Activated naive CD8-positive, alpha-beta T cell (primary cell): ENCODE results near the gene OR51S1.
"Not testable (repeated sequence)": the region's sequence is repeated elsewhere in the genome, so short reads cannot be mapped to it uniquely, and the experiment has no call there.

Experiments
- H3K27ac Mint-ChIP-seq: one replicate; pipeline ENCODE4 v1.8.0; 2021; ENCODE audit warnings: mixed read lengths
- H3K27me3 Mint-ChIP-seq: one replicate; pipeline ENCODE4 v1.8.0; 2021; ENCODE audit warnings: mixed read lengths
- H3K36me3 Mint-ChIP-seq: one replicate; pipeline ENCODE4 v1.8.0; 2021; ENCODE audit warnings: mixed read lengths
- H3K4me1 Mint-ChIP-seq: one replicate; pipeline ENCODE4 v1.8.0; 2021; ENCODE audit warnings: low read depth, mixed read lengths
- H3K4me3 Mint-ChIP-seq: one replicate; pipeline ENCODE4 v1.8.0; 2021; ENCODE audit warnings: mild to moderate bottlenecking, mixed read lengths
- H3K9me3 Mint-ChIP-seq: one replicate; pipeline ENCODE4 v1.8.0; 2021; ENCODE audit warnings: low read depth, mixed read lengths

The OR51S1 gene

GRCh38 chr11:4839851-4840549, 9.0 kb downstream of the OR51S1 start:
- H3K27ac Mint-ChIP-seq = no peak overlapping the region

GRCh38 chr11:4830909-4831308, 18.1 kb downstream of the OR51S1 start:
- H3K27me3 Mint-ChIP-seq = no peaks in the 10 kb centered on the region
- H3K9me3 Mint-ChIP-seq = no peaks in the 10 kb centered on the region
- no peak overlapping the region for H3K4me3 Mint-ChIP-seq
- no peaks in the 10 kb centered on the region for H3K36me3 Mint-ChIP-seq
- H3K4me1 Mint-ChIP-seq = no peaks in the 10 kb centered on the region
- H3K27ac Mint-ChIP-seq = no peak overlapping the region

More at GRCh38 chr11:4839851-4840549, 9.0 kb downstream of the OR51S1 start:
- H3K4me3 Mint-ChIP-seq = no peak overlapping the region
- no peaks in the 10 kb centered on the region for H3K36me3 Mint-ChIP-seq
- H3K27me3 Mint-ChIP-seq = peaks cover 2% of the 10 kb centered on the region
- no peaks in the 10 kb centered on the region for H3K4me1 Mint-ChIP-seq
- no peaks in the 10 kb centered on the region for H3K9me3 Mint-ChIP-seq

- H3K27ac Mint-ChIP-seq = no peak overlapping the region
- peaks cover 2% of the 10 kb centered on the region for H3K27me3 Mint-ChIP-seq
- no peak overlapping the region for H3K4me3 Mint-ChIP-seq
- H3K4me1 Mint-ChIP-seq = no peaks in the 10 kb centered on the region
- H3K9me3 Mint-ChIP-seq = no peaks in the 10 kb centered on the region
- no peaks in the 10 kb centered on the region for H3K36me3 Mint-ChIP-seq
Observed at GRCh38 chr11:4830346-4830745, 18.7 kb downstream of the OR51S1 start.

GRCh38 chr11:4826425-4826824, 22.6 kb downstream of the OR51S1 start:
- peaks cover 4% of the 10 kb centered on the region for H3K27me3 Mint-ChIP-seq
- H3K27ac Mint-ChIP-seq = no peak overlapping the region
- H3K36me3 Mint-ChIP-seq = no peaks in the 10 kb centered on the region

GRCh38 chr11:4825132-4825531, 23.9 kb downstream of the OR51S1 start:
- H3K27me3 Mint-ChIP-seq = peaks cover 4% of the 10 kb centered on the region
- H3K9me3 Mint-ChIP-seq = no peaks in the 10 kb centered on the region
- H3K36me3 Mint-ChIP-seq = no peaks in the 10 kb centered on the region
- H3K27ac Mint-ChIP-seq = no peak overlapping the region
- H3K4me3 Mint-ChIP-seq = no peak overlapping the region
- no peaks in the 10 kb centered on the region for H3K4me1 Mint-ChIP-seq

More at GRCh38 chr11:4826425-4826824, 22.6 kb downstream of the OR51S1 start:
- H3K4me3 Mint-ChIP-seq = no peak overlapping the region
- H3K4me1 Mint-ChIP-seq = no peaks in the 10 kb centered on the region
- H3K9me3 Mint-ChIP-seq = no peaks in the 10 kb centered on the region

GRCh38 chr11:4821021-4821420, 28.0 kb downstream of the OR51S1 start, which contains the start of gene OR51F2:
OR51F2 (plus strand) TSS chr11:4821321; CDS start chr11:4821422, 101 bp downstream.
- Mint-ChIP-seq H3K36me3 (no peaks in the 10 kb centered on the region), H3K27ac (no peak within 1 kb of the TSS), H3K9me3 (no peaks in the 10 kb centered on the region), H3K27me3 (peaks cover 4% of the 10 kb centered on the region), H3K4me1 (no peaks in the 10 kb centered on the region), H3K4me3 (no peak within 1 kb of the TSS)

- Mint-ChIP-seq H3K27ac (no peak overlapping the region), H3K4me3 (no peak overlapping the region), H3K36me3 (no peaks in the 10 kb centered on the region), H3K27me3 (peaks cover 5% of the 10 kb centered on the region), H3K9me3 (no peaks in the 10 kb centered on the region), H3K4me1 (no peaks in the 10 kb centered on the region)
Observed at GRCh38 chr11:4809246-4809645, 39.8 kb downstream of the OR51S1 start.

- no peak overlapping the region for H3K27ac Mint-ChIP-seq
- H3K27me3 Mint-ChIP-seq = peaks cover 5% of the 10 kb centered on the region
- no peaks in the 10 kb centered on the region for H3K36me3 Mint-ChIP-seq
- no peak overlapping the region for H3K4me3 Mint-ChIP-seq
- H3K9me3 Mint-ChIP-seq = no peaks in the 10 kb centered on the region
- no peaks in the 10 kb centered on the region for H3K4me1 Mint-ChIP-seq
Observed at GRCh38 chr11:4808476-4808875, 40.5 kb downstream of the OR51S1 start.

- Mint-ChIP-seq H3K4me3 (no peak within 1 kb of the TSS), H3K27me3 (peaks cover 9% of the 10 kb centered on the region), H3K9me3 (no peaks in the 10 kb centered on the region), H3K36me3 (no peaks in the 10 kb centered on the region), H3K4me1 (no peaks in the 10 kb centered on the region), H3K27ac (no peak within 1 kb of the TSS)
Observed at GRCh38 chr11:4804280-4804679, 44.7 kb downstream of the OR51S1 start, which contains the start of gene OR52R1. OR52R1 (minus strand) TSS chr11:4804380; CDS start chr11:4804380, 0 bp downstream.

GRCh38 chr11:4801316-4801715, 47.7 kb downstream of the OR51S1 start:
- H3K36me3 Mint-ChIP-seq, H3K4me3 Mint-ChIP-seq, H3K27ac Mint-ChIP-seq, H3K4me1 Mint-ChIP-seq, H3K9me3 Mint-ChIP-seq, H3K27me3 Mint-ChIP-seq: not testable (repeated sequence)

- Mint-ChIP-seq H3K36me3 (no peaks in the 10 kb centered on the region), H3K4me1 (no peaks in the 10 kb centered on the region), H3K27me3 (peaks cover 4% of the 10 kb centered on the region), H3K9me3 (no peaks in the 10 kb centered on the region), H3K27ac (no peak overlapping the region), H3K4me3 (no peak overlapping the region)
Observed at GRCh38 chr11:4798427-4799183, 50.4 kb downstream of the OR51S1 start.
